HG03066 (cell line): Measurements from ENCODE around the gene UBE2C.
"Not testable (repeated sequence)": the region's sequence is repeated elsewhere in the genome, so short reads cannot be mapped to it uniquely, and the experiment has no call there.

Source experiments
- ATAC-seq: cut with Tn5 transposase; IDR thresholded peaks from one replicate; pipeline ENCODE4 v1.9.1; 2021; ENCODE audit warnings: low read depth; ENCODE audit not compliant: unreplicated experiment

UBE2C gene

DNA sequence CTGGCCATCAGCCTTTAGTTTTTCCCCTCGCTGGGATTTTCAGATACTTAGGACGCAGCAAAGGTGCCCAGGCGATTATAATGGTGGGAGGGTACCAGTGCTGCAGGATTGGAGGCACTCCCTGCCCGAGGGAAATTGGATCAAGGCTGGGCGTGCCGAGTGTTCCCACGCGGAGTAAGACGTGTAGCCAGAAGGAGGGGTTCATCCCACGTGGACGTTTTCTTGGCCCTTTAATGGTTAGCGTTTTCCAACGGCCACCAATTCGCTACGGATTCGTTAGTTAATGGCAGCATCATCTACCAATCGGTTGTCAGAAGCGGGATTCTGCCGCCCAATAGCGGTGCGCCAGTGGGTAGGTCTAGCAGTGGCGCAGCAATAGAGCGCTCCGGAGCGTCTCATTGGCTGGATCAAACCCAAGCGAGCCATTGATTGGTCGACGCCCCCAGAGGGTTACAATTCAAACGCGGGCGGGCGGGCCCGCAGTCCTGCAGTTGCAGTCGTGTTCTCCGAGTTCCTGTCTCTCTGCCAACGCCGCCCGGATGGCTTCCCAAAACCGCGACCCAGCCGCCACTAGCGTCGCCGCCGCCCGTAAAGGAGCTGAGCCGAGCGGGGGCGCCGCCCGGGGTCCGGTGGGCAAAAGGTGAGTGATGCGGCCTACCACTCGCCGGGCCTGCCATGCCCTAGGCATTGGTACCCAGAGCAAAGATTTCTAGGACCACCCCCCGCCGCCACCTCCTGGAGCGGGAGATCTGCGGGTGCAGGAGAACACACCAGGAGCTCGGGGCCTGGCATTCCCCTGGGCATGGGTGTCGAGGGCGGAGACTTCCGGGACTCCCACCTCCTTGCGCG lies at the start of gene UBE2C:
UBE2C (plus strand) TSS at position 488 of the 849 bp plus-strand sequence; CDS start at position 540, 52 bp downstream.
- peak; percentile 99 for ATAC-seq

DNA sequence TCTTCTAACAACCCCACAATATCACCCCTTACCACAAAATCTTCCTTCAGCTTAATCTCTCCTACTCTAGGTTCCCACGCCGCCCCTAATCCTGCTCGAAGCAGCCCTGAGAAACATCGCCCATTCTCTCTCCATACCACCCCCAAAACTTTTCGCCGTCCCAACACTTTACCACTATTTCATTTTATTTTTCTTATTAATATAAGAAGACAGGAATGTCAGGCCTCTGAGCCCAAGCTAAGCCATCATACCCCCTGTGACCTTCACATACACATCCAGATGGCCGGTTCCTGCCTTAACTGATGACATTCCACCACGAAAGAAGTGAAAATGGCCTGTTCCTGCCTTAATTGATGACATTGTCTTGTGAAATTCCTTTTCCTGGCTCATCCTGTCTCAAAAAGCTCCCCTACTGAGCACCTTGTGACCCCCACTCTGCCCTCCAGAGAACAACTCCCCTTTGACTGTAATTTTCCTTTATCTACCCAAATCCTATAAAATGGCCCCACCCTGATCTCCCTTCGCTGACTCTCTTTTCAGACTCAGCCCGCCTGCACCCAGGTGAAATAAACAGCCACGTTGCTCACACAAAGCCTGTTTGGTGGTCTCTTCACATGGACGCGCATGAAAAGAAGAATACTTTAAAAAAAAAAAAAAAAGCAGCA lies 47.7 kb upstream of the UBE2C start:
- ATAC-seq: not testable (repeated sequence)

DNA sequence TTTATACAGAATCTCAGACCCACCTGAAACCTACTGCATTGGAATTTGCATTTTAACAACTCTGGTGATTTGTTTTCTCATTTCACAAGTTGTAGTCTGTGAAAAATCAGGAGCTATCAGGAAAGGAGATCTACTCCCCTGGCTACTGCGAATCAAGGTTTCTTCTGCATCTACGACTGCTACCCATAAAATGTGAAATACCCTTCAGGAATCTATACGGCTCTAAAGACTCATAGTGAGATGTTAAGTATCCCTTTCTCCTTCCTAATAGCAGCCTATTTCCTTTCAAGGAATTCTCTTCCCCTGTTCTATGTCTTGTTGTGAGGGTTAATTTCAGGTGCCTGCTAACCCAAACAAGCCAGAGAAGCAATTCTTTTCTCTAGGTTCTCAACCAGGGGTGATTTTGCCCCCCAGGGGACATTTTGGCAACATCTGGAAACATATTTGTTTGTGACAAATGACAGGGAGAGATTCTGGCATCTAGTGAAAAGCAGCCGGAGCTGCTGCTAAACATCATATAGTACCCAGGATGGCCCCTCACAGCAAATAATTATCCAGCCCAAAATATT lies 47.1 kb upstream of the UBE2C start:
- no peak for ATAC-seq

DNA sequence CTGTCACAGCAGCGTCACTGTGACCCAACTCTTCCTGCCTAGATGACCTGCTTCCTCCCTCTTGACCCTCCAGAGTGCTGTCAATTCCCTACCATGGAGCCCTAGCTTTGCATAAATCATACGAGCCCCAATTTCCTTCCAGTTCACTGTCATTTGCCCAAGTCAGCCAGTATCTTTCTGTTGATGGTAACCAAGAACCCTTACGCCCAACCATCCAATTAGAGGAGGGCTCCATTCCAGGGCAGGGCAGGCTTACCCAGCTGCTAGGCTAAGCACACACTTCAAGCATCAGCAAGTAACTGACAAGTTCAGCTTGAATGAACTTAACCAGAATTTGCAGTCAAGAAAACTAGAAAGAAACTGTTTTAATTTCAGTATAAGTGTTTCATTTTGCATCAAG lies 46.5 kb upstream of the UBE2C start:
- ATAC-seq: no peak

DNA sequence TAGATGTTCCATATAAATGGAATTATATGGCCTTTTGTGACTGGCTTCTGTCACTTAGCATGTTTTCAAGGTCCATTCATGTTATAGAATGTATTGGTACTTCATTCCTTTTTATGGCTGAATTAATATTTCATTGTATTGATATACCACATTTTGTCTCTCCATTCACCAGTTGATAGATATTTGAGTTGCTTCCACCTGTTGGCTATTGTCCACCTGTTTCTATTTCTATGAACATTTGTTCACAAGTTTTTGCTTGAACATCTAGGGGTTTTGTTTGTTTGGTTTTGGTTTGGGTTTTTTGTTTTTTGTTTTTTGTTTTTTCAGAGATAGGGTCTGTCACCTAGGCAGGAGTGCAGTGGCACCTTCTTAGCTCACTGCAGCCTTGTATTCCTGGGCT lies 44.0 kb upstream of the UBE2C start:
- ATAC-seq: no peak

DNA sequence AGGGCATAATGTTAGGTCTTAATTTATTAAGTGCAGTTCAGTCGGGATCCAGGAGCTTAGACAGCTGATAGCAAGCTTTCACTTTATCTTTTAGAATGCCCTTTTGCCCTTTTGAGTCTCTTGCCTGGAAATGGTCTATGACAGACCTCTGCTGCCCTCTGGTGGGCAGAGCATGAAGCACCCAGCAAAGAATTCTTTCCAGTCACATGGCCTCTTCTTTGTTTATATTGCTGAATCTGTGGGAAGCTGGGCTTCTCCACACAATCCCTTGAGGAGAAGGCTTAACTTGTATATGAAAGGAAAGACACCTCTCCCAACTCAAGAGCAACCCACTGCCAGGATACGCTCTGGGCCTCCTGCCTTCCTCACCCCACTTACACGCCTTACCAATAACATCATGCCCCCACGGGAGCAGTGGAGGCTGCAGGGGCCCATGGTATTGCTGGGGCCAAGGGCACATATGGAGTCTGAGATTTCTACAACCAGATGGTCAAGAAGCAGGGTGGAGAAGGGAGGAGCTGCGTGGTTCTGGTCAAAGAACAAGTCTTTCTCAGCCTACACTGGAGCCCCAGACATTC lies 41.2 kb upstream of the UBE2C start:
- no peak for ATAC-seq

DNA sequence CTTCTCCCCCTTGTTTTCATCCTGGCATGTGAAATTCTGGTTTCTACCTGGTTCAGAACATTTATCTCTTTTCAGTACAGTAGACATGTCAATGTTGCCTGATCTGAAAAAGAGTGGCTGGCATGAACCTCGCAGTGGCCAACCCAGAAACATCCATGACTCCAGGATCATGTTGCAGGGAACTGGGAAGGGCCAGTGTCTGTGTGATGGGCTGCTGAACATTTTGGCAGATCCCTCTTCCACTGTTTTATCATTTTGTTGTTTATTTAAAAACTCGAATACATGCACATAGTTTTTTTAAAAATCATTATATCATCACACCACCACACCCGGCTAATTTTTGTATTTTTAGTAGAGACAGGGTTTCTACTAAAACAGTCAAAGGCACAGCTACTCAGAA lies 39.8 kb upstream of the UBE2C start:
- no peak for ATAC-seq

DNA sequence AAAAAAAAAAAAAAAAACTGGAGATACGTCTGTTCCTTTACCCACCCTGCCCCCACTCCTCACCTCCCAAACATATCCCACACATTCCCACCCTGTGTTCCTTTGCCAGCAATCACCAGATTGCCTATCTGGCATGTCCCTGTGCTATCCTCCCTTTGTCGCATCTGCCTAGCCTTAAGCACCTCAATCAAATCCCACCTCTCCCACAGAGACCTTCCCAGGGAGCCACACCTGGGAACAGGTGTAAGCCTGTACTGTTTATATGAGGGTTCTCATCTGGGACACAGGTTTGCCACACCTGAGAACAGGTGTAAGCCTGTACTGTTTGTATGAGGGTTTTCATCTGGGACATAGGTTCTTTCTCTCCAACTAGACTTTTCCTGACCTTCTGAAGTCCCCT lies 37.5 kb upstream of the UBE2C start:
- ATAC-seq: no peak

DNA sequence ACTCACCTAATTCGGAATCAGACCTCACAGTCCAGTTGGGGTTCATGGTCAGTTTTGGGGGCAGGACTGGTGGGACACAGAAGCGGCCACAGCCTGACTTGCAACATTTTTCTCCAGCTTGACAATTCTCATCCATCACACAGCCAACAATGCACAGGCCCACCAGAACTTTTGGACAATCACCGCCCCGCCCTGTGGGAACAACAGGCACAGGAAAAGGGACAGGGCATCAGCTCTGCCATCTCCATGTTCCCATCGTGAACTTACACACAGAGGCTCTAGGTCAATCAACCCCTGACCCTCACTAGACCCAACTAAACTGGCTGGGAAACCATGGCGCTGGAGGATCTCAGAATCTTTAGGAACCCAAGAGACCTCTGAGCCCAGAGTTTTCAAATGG lies 37.0 kb upstream of the UBE2C start:
- ATAC-seq: no peak

DNA sequence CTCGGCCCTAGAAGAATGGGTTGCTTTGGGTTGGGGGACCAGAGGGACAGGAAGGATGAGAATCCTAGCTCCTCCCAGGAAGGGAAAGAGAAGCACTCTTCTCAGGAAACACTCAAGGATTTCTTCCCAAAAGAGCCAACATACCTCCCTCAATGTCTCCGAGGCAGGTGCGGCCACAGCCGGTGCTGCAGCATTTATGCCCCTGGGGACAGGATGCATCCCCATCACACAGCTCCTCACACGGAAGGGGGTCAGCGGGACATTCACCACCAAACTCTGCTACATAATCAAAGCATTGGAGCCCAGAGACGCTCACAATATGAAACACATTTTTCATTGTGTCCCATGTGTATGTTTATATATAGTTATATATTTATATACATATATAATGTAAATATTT lies 35.5 kb upstream of the UBE2C start:
- no peak for ATAC-seq

DNA sequence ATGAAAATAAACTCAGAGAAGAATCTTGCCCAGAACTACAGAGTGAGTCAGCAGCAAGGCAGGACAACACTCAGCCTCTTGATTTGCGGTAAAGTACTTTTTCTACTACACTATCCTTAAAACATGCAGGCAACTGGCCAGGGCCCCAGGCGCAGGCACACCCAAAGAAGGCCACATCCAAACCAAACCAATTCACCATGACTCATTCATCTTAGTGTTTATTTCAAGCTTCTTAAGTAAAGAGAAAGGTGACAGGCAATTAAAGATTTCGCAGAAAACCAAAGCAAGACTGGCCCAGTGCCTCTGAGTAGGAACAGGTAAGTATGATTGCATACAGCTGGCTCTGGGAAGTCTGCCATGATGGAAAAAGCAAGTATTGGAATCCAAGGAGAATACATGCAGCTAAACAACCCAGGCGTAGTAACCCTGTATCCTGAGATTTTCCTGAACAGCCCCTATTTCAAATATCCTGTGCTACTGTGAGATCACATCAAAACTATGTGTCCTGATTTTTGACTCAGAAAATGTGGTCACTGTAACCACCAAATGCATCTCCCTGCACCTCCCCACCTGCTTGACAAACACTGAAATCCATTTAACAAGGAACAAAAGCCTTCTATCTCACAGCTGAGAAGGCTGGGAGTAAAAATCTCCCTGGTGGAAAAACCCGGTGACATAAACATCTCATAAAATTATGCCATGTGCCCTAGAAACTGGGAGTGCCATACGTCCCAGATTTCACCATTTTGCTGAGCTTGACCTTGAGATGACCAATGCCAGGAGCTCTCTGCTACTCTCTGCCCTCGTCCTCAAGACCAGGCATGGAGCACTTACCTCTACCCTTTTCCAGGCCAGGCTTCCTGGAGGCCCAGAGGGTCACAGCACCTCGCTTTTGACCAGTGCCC lies 33.2 kb upstream of the UBE2C start:
- ATAC-seq: no peak

DNA sequence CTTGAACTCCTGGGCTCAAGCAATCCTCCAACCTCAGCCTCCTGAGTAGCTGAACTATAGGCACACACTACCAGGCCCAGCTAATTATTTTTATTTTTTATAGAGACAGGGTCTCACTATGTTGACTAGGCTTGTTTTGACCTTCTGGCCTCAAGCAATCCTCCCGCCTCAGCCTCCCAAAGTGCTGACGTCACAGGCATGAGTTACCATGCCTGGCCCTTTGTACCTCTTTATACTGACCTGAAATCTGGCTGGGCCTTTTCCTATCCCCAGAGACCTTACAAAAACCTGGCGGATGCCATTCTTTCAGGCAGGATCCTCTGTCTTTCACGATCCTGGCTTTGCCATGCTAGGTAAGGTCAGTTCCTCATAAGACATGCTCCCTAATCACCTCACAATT lies 32.3 kb upstream of the UBE2C start:
- ATAC-seq: no peak

DNA sequence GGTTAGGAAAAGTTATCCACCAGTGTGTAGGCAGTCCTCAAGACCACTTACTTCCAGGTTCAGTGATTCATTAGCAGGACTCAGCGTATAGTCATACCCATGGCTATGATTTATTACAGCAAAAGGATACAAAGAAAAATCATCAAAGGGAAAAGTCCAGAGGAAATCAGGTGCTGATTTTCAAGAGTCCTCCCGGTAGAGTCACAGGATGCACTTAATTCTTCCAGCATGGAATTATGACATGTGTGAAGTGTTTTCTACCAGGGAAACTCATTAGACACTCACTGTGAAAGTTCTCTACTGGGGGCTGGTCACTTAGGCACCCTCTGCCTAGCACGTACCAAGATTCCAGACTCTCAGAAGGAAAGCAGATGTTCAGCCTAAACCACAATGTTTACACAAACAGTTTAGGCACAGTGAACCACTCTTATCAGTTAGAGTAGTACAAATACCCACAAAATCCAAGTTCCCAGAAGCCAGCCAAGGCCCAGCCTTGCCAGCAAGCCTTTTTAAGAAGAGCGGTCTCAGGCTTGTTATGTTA lies 31.0 kb upstream of the UBE2C start:
- no peak for ATAC-seq

DNA sequence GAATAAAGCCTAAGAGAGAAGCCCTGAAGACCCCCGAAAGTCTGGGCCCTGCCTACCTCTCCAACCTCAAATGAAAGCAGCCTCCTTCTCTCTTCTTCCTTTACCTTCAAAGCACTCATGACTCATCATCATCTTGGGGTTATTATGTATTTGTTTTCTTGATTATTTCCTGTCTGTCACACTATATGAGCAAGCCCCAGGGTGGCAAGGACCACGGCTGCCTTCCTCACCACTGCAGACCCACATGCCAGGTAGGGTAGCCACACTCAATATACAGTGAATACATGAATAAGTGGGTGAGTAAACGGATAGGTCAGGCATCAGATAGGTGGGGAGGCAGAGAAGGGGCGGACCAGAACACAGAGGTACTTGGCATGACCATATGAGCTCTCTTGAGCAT lies 29.6 kb upstream of the UBE2C start:
- ATAC-seq: no peak

DNA sequence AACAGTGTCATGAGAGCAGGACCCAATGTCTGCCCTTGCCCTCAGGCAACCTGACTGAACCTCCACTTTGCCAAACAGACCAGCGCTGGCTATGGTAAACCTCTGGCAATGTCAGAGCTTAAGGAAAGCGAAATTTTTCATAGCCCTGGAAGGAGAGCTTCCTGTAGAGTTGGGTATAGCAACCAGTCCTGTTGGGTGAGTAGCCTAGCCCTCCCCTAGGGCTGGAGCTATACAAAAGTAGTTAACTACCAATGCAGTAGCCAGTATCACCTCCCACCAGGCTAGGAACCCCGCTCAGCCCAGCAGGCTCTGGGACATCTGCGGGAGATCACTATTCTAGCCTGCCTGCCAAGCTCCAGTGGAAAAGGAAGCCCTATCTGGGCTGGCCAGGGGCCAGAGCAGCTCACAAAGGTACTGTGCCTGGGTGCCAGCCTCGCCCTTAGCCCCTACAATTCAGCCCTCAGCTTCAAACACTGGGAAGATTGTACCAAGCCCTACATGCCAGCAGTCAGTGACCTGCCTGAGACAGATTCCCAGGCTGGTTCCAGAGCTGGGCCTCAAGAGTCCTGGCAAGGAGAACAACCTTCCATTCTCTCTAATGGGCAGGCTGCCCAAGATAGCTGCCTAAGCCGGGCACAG lies 28.7 kb upstream of the UBE2C start:
- no peak for ATAC-seq

DNA sequence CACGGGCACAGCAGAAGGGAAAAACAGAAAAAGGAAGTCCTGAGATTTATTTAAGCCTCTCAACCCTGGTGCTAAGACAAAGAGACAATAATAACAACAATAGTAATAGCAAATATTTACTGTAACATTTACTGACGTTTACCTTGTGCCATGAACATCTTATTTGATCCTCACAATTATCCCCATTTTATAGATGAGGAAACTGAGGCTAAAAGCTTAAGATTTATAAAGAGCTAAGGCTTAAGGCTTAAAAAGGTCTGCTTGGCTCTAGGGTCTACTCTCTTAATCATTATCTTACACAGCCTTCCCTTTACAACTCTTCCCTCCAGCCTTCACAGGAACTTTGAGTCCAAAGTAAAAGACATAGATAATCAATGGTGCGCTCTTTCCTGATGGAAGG lies 24.1 kb upstream of the UBE2C start:
- ATAC-seq: no peak

DNA sequence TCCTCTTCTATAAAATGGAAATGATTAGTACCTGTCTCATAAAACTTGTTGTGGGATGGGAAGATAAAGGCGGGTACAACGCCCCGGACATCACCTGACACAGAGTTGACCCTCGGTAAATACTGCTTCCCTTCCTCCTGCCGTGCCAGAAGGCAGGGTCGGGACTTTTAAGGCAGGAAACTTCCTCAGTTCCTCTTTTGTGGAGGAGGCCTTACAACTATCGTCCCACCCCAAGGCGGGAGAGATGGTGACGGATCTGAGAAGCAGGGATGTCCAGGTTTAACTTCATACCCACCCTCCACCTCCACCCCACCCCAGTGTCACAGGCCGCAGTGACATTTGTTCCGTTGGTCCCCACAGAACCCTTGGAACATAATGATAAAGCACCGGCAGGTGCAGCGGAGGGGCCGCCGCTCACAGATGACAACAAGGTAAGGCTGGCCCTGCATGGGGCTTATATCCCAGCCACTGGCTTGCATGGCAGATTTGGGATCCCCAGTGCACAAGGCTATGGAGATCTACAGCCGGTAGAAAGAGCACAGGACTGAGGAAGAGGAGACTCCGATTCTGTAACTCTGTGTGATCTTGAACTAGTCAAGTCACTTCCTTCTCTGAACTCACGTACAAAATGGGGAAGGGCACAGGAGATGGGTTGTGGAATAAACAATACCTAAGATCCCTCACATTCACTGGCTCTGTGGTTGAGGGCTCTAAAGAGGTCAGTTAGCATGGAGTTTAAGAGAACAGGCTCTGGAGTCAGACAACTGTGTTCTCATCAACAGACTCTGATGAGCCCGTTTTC lies 19.9 kb upstream of the UBE2C start:
- no peak for ATAC-seq

DNA sequence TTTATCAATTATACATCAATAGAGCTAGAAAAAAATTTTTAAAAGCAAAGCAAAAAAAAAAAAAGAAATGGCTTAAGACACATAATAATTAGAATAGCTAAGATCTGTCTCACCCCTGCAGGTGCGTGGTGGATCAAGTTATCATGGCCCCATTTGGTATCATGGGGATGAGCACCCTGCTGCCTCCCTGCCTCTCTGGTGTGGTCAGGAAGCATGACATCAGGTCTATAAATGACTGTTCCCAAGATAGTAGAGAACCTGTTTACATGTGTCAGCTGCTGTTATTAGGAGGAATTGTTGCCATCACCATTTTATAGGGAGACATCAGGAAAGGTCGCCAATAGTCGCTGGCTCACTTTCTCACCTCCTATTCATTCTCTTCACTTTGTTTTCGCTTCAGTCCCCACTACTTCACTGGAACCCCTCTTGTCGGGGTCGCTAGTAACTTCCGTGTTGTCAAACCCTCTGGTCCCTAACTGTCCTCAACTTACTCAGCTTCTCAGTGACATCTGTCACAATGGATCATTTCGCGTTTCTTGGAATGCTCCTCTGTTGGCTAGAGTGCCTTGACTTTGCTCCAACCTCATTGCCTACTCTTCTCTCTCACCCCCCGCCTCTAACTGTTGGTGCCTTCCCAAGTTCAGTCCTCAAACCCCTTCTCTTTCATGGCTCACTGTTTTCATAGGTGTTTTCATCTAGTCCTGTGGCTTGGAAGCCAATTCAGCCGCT lies 15.9 kb upstream of the UBE2C start:
- ATAC-seq: no peak
